Gastroesophageal sphincter (tissue), 3 donors: Measurements from ENCODE around the gene SOX3.

Experiments used
- EP300 ChIP-seq: sonication (generic); formaldehyde crosslinking; IDR thresholded peaks from one replicate; pipeline ENCODE4 v1.6.1; 2017; ENCODE audit warnings: antibody characterized with exemption, mild to moderate bottlenecking
- POLR2A ChIP-seq, 2 donors: fragments of 450-650 bp; IDR thresholded peaks; one replicate each; pipeline ENCODE4 v1.6.1; 2017; ENCODE audit warnings: antibody characterized with exemption in 2 of 2, mild to moderate bottlenecking in 2 of 2, moderate library complexity in 1 of 2
- POLR2AphosphoS5 ChIP-seq: sonication (generic); formaldehyde crosslinking; IDR thresholded peaks from one replicate; pipeline ENCODE4 v1.6.1; 2017; ENCODE audit warnings: antibody characterized with exemption
- TF ChIP-seq, protein P1 (sequence below), 4 experiments: fragments of 200-600 bp in 2 of 4; fragments of 450-650 bp in 2 of 4; sonication (generic) in 1 of 4; IDR thresholded peaks; one replicate each; pipeline ENCODE4 v1.5.1; 2017 to 2019; ENCODE audit warnings: antibody characterized with exemption in 4 of 4, mild to moderate bottlenecking in 2 of 4, moderate library complexity in 2 of 4

DNA sequence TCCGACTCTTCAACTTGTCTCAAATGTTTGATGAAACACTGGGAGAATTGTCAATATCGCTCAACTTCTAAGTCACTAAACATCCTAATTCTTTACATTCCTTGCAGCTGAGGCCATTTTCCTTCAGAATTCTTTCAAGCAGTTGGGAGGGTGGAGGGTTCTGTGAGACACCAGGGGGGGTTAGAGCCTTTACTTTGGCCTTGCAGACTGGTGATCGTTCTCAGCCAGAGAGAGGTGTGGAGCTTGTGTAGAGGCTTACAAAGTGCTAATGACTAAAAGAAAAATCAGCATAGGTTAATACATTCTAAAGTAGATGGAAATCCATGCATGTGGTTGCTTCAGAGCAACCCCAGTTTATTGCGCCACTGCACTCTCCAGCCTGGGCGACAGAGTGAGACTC, 21.3 kb upstream of the SOX3 start:
- TF ChIP-seq, protein P1, sequence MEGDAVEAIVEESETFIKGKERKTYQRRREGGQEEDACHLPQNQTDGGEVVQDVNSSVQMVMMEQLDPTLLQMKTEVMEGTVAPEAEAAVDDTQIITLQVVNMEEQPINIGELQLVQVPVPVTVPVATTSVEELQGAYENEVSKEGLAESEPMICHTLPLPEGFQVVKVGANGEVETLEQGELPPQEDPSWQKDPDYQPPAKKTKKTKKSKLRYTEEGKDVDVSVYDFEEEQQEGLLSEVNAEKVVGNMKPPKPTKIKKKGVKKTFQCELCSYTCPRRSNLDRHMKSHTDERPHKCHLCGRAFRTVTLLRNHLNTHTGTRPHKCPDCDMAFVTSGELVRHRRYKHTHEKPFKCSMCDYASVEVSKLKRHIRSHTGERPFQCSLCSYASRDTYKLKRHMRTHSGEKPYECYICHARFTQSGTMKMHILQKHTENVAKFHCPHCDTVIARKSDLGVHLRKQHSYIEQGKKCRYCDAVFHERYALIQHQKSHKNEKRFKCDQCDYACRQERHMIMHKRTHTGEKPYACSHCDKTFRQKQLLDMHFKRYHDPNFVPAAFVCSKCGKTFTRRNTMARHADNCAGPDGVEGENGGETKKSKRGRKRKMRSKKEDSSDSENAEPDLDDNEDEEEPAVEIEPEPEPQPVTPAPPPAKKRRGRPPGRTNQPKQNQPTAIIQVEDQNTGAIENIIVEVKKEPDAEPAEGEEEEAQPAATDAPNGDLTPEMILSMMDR (IDR thresholded peaks at IDR 0.05): no peak
- TF ChIP-seq POLR2A (IDR thresholded peaks at IDR 0.05): no peak
- TF ChIP-seq POLR2AphosphoS5: no peak
- TF ChIP-seq EP300: no peak
